Measurements from ENCODE around the gene NAGLU.

Gene NAGLU

DNA sequence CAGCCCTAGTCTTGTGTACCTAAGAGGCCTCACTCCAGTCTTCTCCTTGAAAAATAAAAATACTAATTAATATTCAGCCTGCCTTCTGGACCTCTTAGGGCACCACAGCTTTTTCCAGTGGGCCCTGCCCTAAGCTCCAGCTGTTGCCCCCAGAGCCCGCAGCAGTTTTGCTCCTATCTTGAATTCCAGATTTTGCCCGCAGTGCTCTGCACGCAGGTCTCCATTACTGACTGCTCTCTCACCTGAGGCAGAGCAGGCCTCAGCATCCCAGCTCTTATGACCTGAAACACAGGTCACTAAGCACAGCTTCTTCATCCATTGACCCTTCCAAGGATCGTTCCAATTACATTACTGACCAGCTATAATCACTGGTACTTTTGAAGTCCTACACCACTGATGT lies 28.4 kb upstream of the NAGLU start:
- no peak overlapping the region for H3K4me3 ChIP-seq (ENCODE audit: low read depth, low read length)
- TF ChIP-seq CTCF (IDR thresholded peaks at IDR 0.05; ENCODE audit: low read depth, low read length), result no peak

GRCh38 chr17:42508426-42509165 lies 27.4 kb upstream of the NAGLU start:
- TF ChIP-seq CTCF (IDR thresholded peaks at IDR 0.05; ENCODE audit: low read depth, low read length), result no peak
- H3K4me3 ChIP-seq (ENCODE audit: low read depth, low read length), result no peak overlapping the region

GRCh38 chr17:42509409-42509808 lies 26.6 kb upstream of the NAGLU start:
- no peak for TF ChIP-seq CTCF (IDR thresholded peaks at IDR 0.05; ENCODE audit: low read depth, low read length)
- no peak overlapping the region for H3K4me3 ChIP-seq (ENCODE audit: low read depth, low read length)

- H3K4me3 ChIP-seq (ENCODE audit: low read depth, low read length), result no peak overlapping the region
- TF ChIP-seq CTCF (IDR thresholded peaks at IDR 0.05; ENCODE audit: low read depth, low read length), result no peak
Measured at GRCh38 chr17:42509841-42510240, 26.2 kb upstream of the NAGLU start.

- TF ChIP-seq CTCF (IDR thresholded peaks at IDR 0.05; ENCODE audit: low read depth, low read length), result no peak
- H3K4me3 ChIP-seq (ENCODE audit: low read depth, low read length), result no peak overlapping the region
Measured at GRCh38 chr17:42512246-42512645, 23.8 kb upstream of the NAGLU start.

- no peak for TF ChIP-seq CTCF (IDR thresholded peaks at IDR 0.05; ENCODE audit: low read depth, low read length)
- H3K4me3 ChIP-seq (ENCODE audit: low read depth, low read length), result no peak overlapping the region
Measured at GRCh38 chr17:42512733-42513251, 23.2 kb upstream of the NAGLU start.

DNA sequence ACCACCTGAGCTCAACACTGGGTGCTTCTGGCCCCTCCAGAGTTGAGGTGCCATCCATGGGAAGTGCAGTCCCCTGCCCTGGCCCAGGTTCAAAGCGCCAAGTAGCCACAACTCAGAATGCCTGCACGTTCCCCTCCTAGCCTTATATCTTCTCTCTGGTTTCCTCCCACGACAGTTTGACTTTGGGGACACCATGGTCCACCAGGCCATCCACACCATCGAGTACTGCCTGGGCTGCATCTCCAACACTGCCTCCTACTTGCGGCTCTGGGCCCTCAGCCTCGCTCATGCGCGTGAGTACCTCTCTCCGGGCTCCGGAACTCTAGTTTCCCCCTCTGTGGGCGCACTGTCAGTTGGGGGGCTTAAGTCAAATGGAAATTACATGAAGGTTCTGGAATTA lies 22.4 kb upstream of the NAGLU start:
- H3K4me3 ChIP-seq (ENCODE audit: low read depth, low read length), result no peak overlapping the region
- no peak for TF ChIP-seq CTCF (IDR thresholded peaks at IDR 0.05; ENCODE audit: low read depth, low read length)
